ENCODE data around the gene SDS.

GRCh38 chr12:113401066-113402000 lies 2.4 kb downstream of the SDS start:
- TF ChIP-seq PPARA (CRISPR knock-in tag; IDR thresholded peaks at IDR 0.05; ENCODE audit: borderline replicate concordance) (no peak), POU6F1 (CRISPR knock-in tag; IDR thresholded peaks at IDR 0.05; ENCODE audit: borderline replicate concordance, low read depth) (no peak), GLIS3 (CRISPR knock-in tag; IDR thresholded peaks at IDR 0.05) (no peak), ZFP3 (CRISPR knock-in tag; IDR thresholded peaks at IDR 0.05) (no peak), TSHZ2 (CRISPR knock-in tag; IDR thresholded peaks at IDR 0.05) (no peak), ARNTL (CRISPR knock-in tag; IDR thresholded peaks at IDR 0.05; ENCODE audit: borderline replicate concordance, low read depth) (no peak), ZNF70 (CRISPR knock-in tag; IDR thresholded peaks at IDR 0.05) (no peak), ZNF565 (CRISPR knock-in tag; conservative IDR thresholded peaks at IDR 0.05; ENCODE audit: low read depth) (no peak), ESRRG (CRISPR knock-in tag; IDR thresholded peaks at IDR 0.05) (no peak), ISL1 (CRISPR knock-in tag; IDR thresholded peaks at IDR 0.05) (no peak), PATZ1 (CRISPR knock-in tag; IDR thresholded peaks at IDR 0.05; ENCODE audit: borderline replicate concordance) (no peak), OSR1 (CRISPR knock-in tag; IDR thresholded peaks at IDR 0.05) (no peak), ZFP30 (CRISPR knock-in tag; IDR thresholded peaks at IDR 0.05) (no peak), RARB (CRISPR knock-in tag; IDR thresholded peaks at IDR 0.05) (no peak)
